Measurements from ENCODE around the gene ITPR1.

ITPR1 gene

DNA sequence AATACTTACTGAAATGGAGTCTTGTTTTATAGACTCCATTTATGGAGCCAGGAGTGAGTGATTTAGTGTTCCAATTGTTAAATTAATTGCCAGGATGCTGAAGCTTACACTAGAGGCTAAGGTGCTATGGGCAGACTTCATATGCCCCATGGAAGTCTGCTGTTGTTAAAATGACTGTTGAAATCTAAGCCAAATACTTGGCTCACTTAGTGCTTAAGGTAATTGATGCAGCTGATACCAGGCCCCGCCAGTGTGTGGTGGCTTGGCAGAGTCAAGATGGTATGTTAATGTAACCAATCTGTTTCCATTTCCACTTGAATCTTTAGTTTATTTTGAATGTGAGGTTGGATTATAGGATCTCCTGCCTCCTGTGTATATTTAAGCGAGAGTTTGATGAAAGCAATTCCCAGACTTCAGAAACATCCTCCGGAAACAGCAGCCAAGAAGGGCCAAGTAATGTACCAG lies 187.1 kb downstream of the ITPR1 start:
- TF ChIP-seq, protein P1, sequence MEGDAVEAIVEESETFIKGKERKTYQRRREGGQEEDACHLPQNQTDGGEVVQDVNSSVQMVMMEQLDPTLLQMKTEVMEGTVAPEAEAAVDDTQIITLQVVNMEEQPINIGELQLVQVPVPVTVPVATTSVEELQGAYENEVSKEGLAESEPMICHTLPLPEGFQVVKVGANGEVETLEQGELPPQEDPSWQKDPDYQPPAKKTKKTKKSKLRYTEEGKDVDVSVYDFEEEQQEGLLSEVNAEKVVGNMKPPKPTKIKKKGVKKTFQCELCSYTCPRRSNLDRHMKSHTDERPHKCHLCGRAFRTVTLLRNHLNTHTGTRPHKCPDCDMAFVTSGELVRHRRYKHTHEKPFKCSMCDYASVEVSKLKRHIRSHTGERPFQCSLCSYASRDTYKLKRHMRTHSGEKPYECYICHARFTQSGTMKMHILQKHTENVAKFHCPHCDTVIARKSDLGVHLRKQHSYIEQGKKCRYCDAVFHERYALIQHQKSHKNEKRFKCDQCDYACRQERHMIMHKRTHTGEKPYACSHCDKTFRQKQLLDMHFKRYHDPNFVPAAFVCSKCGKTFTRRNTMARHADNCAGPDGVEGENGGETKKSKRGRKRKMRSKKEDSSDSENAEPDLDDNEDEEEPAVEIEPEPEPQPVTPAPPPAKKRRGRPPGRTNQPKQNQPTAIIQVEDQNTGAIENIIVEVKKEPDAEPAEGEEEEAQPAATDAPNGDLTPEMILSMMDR (IDR thresholded peaks at IDR 0.05; ENCODE audit: low read depth, low read length) = no peak
- DNase-seq (ENCODE audit: low read depth, low spot score) = peak; percentile 45
- H3K4me3 ChIP-seq (ENCODE audit: low read depth, low read length) = no peak overlapping the region
- in situ Hi-C loops (cut with HindIII; ENCODE audit: low sequenced_read_pairs) = no loop called here

- TF ChIP-seq, protein P1 (IDR thresholded peaks at IDR 0.05; ENCODE audit: low read depth, low read length) = no peak
- in situ Hi-C loops (cut with HindIII; ENCODE audit: low sequenced_read_pairs) = no loop called here
- H3K4me3 ChIP-seq (ENCODE audit: low read depth, low read length) = no peak overlapping the region
- peak; percentile 59 for DNase-seq (ENCODE audit: low read depth, low spot score)
Observed at GRCh38 chr3:4680871-4681300, 187.7 kb downstream of the ITPR1 start.

GRCh38 chr3:4681301-4681700 lies 188.2 kb downstream of the ITPR1 start:
- no peak overlapping the region for H3K4me3 ChIP-seq (ENCODE audit: low read depth, low read length)
- in situ Hi-C loops (cut with HindIII; ENCODE audit: low sequenced_read_pairs) = no loop called here

GRCh38 chr3:4684117-4684516 lies 191.0 kb downstream of the ITPR1 start:
- TF ChIP-seq, protein P1 (IDR thresholded peaks at IDR 0.05; ENCODE audit: low read depth, low read length) = no peak
- no peak for DNase-seq (ENCODE audit: low read depth, low spot score)
- in situ Hi-C loops (cut with HindIII; ENCODE audit: low sequenced_read_pairs) = no loop called here
- no peak overlapping the region for H3K4me3 ChIP-seq (ENCODE audit: low read depth, low read length)

More at GRCh38 chr3:4681301-4681700, 188.2 kb downstream of the ITPR1 start:
- DNase-seq (ENCODE audit: low read depth, low spot score) = peak; percentile 5
- TF ChIP-seq, protein P1 (IDR thresholded peaks at IDR 0.05; ENCODE audit: low read depth, low read length) = no peak

GRCh38 chr3:4684976-4685375 lies 191.8 kb downstream of the ITPR1 start:
- TF ChIP-seq, protein P1 (IDR thresholded peaks at IDR 0.05; ENCODE audit: low read depth, low read length) = no peak
- in situ Hi-C loops (cut with HindIII; ENCODE audit: low sequenced_read_pairs) = no loop called here

GRCh38 chr3:4685673-4686345 lies 192.7 kb downstream of the ITPR1 start:
- no peak overlapping the region for H3K4me3 ChIP-seq (ENCODE audit: low read depth, low read length)
- DNase-seq (ENCODE audit: low read depth, low spot score) = no peak
- TF ChIP-seq, protein P1 (IDR thresholded peaks at IDR 0.05; ENCODE audit: low read depth, low read length) = no peak
- in situ Hi-C loops (cut with HindIII; ENCODE audit: low sequenced_read_pairs) = no loop called here

More at GRCh38 chr3:4684976-4685375, 191.8 kb downstream of the ITPR1 start:
- no peak for DNase-seq (ENCODE audit: low read depth, low spot score)
- H3K4me3 ChIP-seq (ENCODE audit: low read depth, low read length) = no peak overlapping the region
